ENCODE measurements around the gene UBE2I.
"Not testable (repeated sequence)": the region's sequence is repeated elsewhere in the genome, so short reads cannot be mapped to it uniquely, and the experiment has no call there.

Gene UBE2I

GRCh38 chr16:1262846-1263221, 46.6 kb upstream of the UBE2I start:
- Histone ChIP-seq H3K4me3 (ENCODE audit: low read depth, low read length) (no peak overlapping the region), H3K27me3 (replicated peaks) (peaks cover 31% of the 10 kb centered on the region), H3K27ac (no peak overlapping the region), H3K36me3 (replicated peaks) (no peaks in the 10 kb centered on the region)
- in situ Hi-C loops (cut with HindIII; ENCODE audit: low pct_ligation_motif_present, low sequenced_read_pairs), result no loop called here
- TF ChIP-seq, protein P1, sequence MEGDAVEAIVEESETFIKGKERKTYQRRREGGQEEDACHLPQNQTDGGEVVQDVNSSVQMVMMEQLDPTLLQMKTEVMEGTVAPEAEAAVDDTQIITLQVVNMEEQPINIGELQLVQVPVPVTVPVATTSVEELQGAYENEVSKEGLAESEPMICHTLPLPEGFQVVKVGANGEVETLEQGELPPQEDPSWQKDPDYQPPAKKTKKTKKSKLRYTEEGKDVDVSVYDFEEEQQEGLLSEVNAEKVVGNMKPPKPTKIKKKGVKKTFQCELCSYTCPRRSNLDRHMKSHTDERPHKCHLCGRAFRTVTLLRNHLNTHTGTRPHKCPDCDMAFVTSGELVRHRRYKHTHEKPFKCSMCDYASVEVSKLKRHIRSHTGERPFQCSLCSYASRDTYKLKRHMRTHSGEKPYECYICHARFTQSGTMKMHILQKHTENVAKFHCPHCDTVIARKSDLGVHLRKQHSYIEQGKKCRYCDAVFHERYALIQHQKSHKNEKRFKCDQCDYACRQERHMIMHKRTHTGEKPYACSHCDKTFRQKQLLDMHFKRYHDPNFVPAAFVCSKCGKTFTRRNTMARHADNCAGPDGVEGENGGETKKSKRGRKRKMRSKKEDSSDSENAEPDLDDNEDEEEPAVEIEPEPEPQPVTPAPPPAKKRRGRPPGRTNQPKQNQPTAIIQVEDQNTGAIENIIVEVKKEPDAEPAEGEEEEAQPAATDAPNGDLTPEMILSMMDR (IDR thresholded peaks at IDR 0.05; ENCODE audit: low read depth, low read length, missing control alignments), result no peak
- DNase-seq, result no peak

GRCh38 chr16:1263591-1264344, 45.7 kb upstream of the UBE2I start:
- H3K27me3 ChIP-seq (replicated peaks), result peaks cover 31% of the 10 kb centered on the region
- no peak overlapping the region for H3K27ac ChIP-seq
- in situ Hi-C loops (cut with HindIII; ENCODE audit: low pct_ligation_motif_present, low sequenced_read_pairs), result no loop called here
- TF ChIP-seq, protein P1 (IDR thresholded peaks at IDR 0.05; ENCODE audit: low read depth, low read length, missing control alignments), result no peak
- no peaks in the 10 kb centered on the region for H3K36me3 ChIP-seq (replicated peaks)
- DNase-seq, result no peak
- H3K4me3 ChIP-seq (ENCODE audit: low read depth, low read length), result no peak overlapping the region

GRCh38 chr16:1264345-1265089, 44.9 kb upstream of the UBE2I start:
- in situ Hi-C loops (cut with HindIII; ENCODE audit: low pct_ligation_motif_present, low sequenced_read_pairs), result no loop called here
- DNase-seq, result no peak
- Histone ChIP-seq H3K27ac (no peak overlapping the region), H3K4me3 (ENCODE audit: low read depth, low read length) (no peak overlapping the region), H3K27me3 (replicated peaks) (peaks cover 23% of the 10 kb centered on the region), H3K36me3 (replicated peaks) (no peaks in the 10 kb centered on the region)
- TF ChIP-seq, protein P1 (IDR thresholded peaks at IDR 0.05; ENCODE audit: low read depth, low read length, missing control alignments), result no peak

DNA sequence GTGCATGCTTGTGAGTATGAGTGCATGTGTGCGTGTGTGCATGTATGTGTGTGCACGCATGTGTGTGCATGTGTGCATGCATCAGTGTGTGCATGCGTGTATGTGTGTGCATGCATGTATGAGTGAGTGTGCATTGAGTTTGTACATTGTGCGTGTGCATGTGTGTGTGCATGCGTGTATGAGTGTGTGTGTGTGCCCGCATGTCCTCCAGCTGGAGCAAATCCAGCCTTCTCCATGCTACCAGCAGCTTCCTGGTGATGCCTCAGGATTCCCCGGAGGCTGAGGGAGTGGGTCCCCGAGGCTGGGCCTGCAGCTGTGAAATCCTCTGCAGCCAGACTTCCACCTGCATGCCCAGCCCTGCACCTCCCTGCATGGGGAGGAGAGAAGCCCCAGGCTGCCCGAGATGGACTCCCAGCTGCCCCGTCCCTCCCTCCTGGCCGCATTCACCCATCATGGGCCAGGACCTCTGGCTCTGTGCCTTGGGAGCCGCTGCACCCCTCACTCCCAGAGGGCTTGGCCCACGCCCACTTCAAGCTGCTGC, 44.3 kb upstream of the UBE2I start:
- no peak for DNase-seq
- in situ Hi-C loops (cut with HindIII; ENCODE audit: low pct_ligation_motif_present, low sequenced_read_pairs), result no loop called here
- H3K27ac ChIP-seq, result no peak overlapping the region
- no peaks in the 10 kb centered on the region for H3K36me3 ChIP-seq (replicated peaks)
- TF ChIP-seq, protein P1 (IDR thresholded peaks at IDR 0.05; ENCODE audit: low read depth, low read length, missing control alignments), result no peak
- H3K27me3 ChIP-seq (replicated peaks), result peaks cover 17% of the 10 kb centered on the region
- no peak overlapping the region for H3K4me3 ChIP-seq (ENCODE audit: low read depth, low read length)

- no peak overlapping the region for H3K4me3 ChIP-seq (ENCODE audit: low read depth, low read length)
- in situ Hi-C loops (cut with HindIII; ENCODE audit: low pct_ligation_motif_present, low sequenced_read_pairs), result no loop called here
- H3K27ac ChIP-seq, result no peak overlapping the region
- DNase-seq, result no peak
- TF ChIP-seq, protein P1 (IDR thresholded peaks at IDR 0.05; ENCODE audit: low read depth, low read length, missing control alignments), result no peak
- H3K36me3 ChIP-seq (replicated peaks), result no peaks in the 10 kb centered on the region
- H3K27me3 ChIP-seq (replicated peaks), result peaks cover 14% of the 10 kb centered on the region
These were observed 43.6 kb upstream of the UBE2I start for GRCh38 chr16:1265826-1266225.

- in situ Hi-C loops (cut with HindIII; ENCODE audit: low pct_ligation_motif_present, low sequenced_read_pairs); DNase-seq; H3K27me3 ChIP-seq (replicated peaks); H3K27ac ChIP-seq; H3K4me3 ChIP-seq (ENCODE audit: low read depth, low read length); H3K36me3 ChIP-seq (replicated peaks): not testable (repeated sequence)
These were observed 40.0 kb upstream of the UBE2I start for GRCh38 chr16:1269418-1269817.
